Fibroblast of lung (primary cell): Measurements from ENCODE around the gene TBXAS1. TPM values are rescaled to one million over a fixed set of nuclear protein-coding genes. Genes with fewer than 3 reads are reported as not detected.

ENCODE experiments used
- DNase-seq, 2 donors: peaks; one replicate each; pipeline versions ENCODE4 v3.0.0 to v3.0.0-alpha.2; 2010; ENCODE audit warnings: low read depth in 2 of 2
- H2AFZ ChIP-seq: 2 replicates; pipeline ENCODE4 v1.5.1; 2012; ENCODE audit warnings: low read length, control low read depth, inconsistent platforms
- H3K27ac ChIP-seq: 2 replicates; pipeline ENCODE4 v1.5.1; 2011; ENCODE audit warnings: low read length, control low read depth; ENCODE audit not compliant: insufficient read depth
- H3K27me3 ChIP-seq: 2 replicates; pipeline ENCODE4 v1.5.1; 2011; ENCODE audit warnings: mild to moderate bottlenecking, low read length; ENCODE audit not compliant: control insufficient read depth, insufficient read depth
- H3K36me3 ChIP-seq: 2 replicates; pipeline ENCODE4 v1.5.1; 2011; ENCODE audit warnings: low read length; ENCODE audit not compliant: control insufficient read depth, insufficient read depth
- H3K4me1 ChIP-seq: 2 replicates; pipeline ENCODE4 v1.5.1; 2011; ENCODE audit warnings: low read length; ENCODE audit not compliant: control insufficient read depth, insufficient read depth; ENCODE audit errors: extremely low read depth
- H3K4me2 ChIP-seq: 2 replicates; pipeline ENCODE4 v1.5.1; 2011; ENCODE audit warnings: low read length, control low read depth; ENCODE audit not compliant: insufficient read depth; ENCODE audit errors: extremely low read depth
- H3K4me3 ChIP-seq, 4 experiments: fragments of 200-600 bp in 1 of 4; sonication (generic) in 1 of 4; replicated peaks in 1 of 4; 2 replicates each; pipeline ENCODE4 v1.5.1; 2011 to 2016; ENCODE audit warnings: low read length in 4 of 4, low read depth in 3 of 4, mild to moderate bottlenecking in 3 of 4, control low read depth in 2 of 4, inconsistent platforms in 1 of 4, mixed read lengths in 1 of 4; ENCODE audit not compliant: insufficient read depth in 1 of 4; ENCODE audit errors: control extremely low read depth in 1 of 4
- H3K79me2 ChIP-seq: 2 replicates; pipeline ENCODE4 v1.5.1; 2012; ENCODE audit warnings: mild to moderate bottlenecking, low read length, inconsistent platforms; ENCODE audit not compliant: control insufficient read depth, insufficient read depth
- H3K9ac ChIP-seq: 2 replicates; pipeline ENCODE4 v1.5.1; 2011; ENCODE audit warnings: mild to moderate bottlenecking, low read length, control low read depth; ENCODE audit not compliant: insufficient read depth
- H3K9me3 ChIP-seq: 2 replicates; pipeline ENCODE4 v1.5.1; 2012; ENCODE audit warnings: low read depth, low read length; ENCODE audit not compliant: control insufficient read depth, insufficient read depth
- H4K20me1 ChIP-seq: 2 replicates; pipeline ENCODE4 v1.5.1; 2011; ENCODE audit warnings: low read length; ENCODE audit not compliant: control insufficient read depth, insufficient read depth; ENCODE audit errors: extremely low read depth
- CTCF ChIP-seq, 2 donors: IDR thresholded peaks in 1 of 2; conservative IDR thresholded peaks in 1 of 2; 1 replicate in 1 of 2; 2 replicates in 1 of 2; pipeline ENCODE4 v1.5.1; 2011 to 2012; ENCODE audit warnings: low read length in 2 of 2, control low read depth in 1 of 2, inconsistent platforms in 1 of 2, low read depth in 1 of 2, mild to moderate bottlenecking in 1 of 2
- EZH2 ChIP-seq: IDR thresholded peaks from 2 replicates; pipeline ENCODE4 v1.5.1; 2012; ENCODE audit warnings: low read length, control low read depth, mild to moderate bottlenecking; ENCODE audit errors: missing control alignments
- polyA plus RNA-seq, 2 donors: library from polyadenylated mRNA; depleted of rRNA in 1 of 2; stranded (reverse) in 1 of 2; unstranded in 1 of 2; fragments of >200 nt; gene quantifications; 2 replicates each; pipeline ENCODE4 v1.2.1, GENCODE V29; 2011 to 2012; ENCODE audit warnings: missing spikeins in 1 of 2
- total RNA-seq: library from RNA; depleted of rRNA; stranded (reverse); fragments of >200 nt; gene quantifications from 2 replicates; pipeline ENCODE4 v1.2.1, GENCODE V29; 2014

The TBXAS1 gene
- total and polyA plus RNA-seq, 2 donors (not counting 1 experiment from before 2014, with no cell fraction given): 1.5 to 2.1 TPM

- Histone ChIP-seq H3K4me2 (no peak overlapping the region), H4K20me1 (no peaks in the 10 kb centered on the region), H3K79me2 (no peaks in the 10 kb centered on the region), H3K27ac (no peak overlapping the region), H3K9ac (no peak overlapping the region), H3K27me3 (no peaks in the 10 kb centered on the region), H3K36me3 (peaks cover 6% of the 10 kb centered on the region), H3K4me3 (no peak overlapping the region), H3K4me1 (peaks cover 4% of the 10 kb centered on the region), H3K9me3 (no peaks in the 10 kb centered on the region), H2AFZ (no peak overlapping the region)
- peak in 1 of 2 donors; percentile 78 for DNase-seq
- TF ChIP-seq CTCF (conservative IDR thresholded peaks at IDR 0.05 in 1 of 2, IDR thresholded peaks at IDR 0.05 in 1 of 2; ENCODE audit: low read depth in 1 of 2, low read length in 2 of 2): no peak
- no peak for TF ChIP-seq EZH2
Measured at GRCh38 chr7:140033036-140033435, 204.0 kb downstream of the TBXAS1 start.

GRCh38 chr7:140033779-140034363 is 204.8 kb downstream of the TBXAS1 start:
- Histone ChIP-seq H3K4me1 (peaks cover 4% of the 10 kb centered on the region), H3K9me3 (no peaks in the 10 kb centered on the region), H2AFZ (no peak overlapping the region), H3K9ac (no peak overlapping the region), H3K36me3 (peaks cover 6% of the 10 kb centered on the region), H3K79me2 (no peaks in the 10 kb centered on the region), H3K4me3 (no peak overlapping the region), H3K27me3 (no peaks in the 10 kb centered on the region), H3K4me2 (no peak overlapping the region), H4K20me1 (no peaks in the 10 kb centered on the region), H3K27ac (no peak overlapping the region)
- DNase-seq: peak in 1 of 2 donors; percentile 69
- TF ChIP-seq EZH2 (no peak), CTCF (conservative IDR thresholded peaks at IDR 0.05 in 1 of 2, IDR thresholded peaks at IDR 0.05 in 1 of 2; ENCODE audit: low read depth in 1 of 2, low read length in 2 of 2) (no peak)

GRCh38 chr7:140034421-140034820 is 205.4 kb downstream of the TBXAS1 start:
- no peak overlapping the region for H3K27ac ChIP-seq
- no peak for DNase-seq
- no peaks in the 10 kb centered on the region for H3K27me3 ChIP-seq
- H3K79me2 ChIP-seq: no peaks in the 10 kb centered on the region
- H3K9ac ChIP-seq: no peak overlapping the region
- H3K4me2 ChIP-seq: no peak overlapping the region
- no peak overlapping the region for H3K4me3 ChIP-seq
- H3K36me3 ChIP-seq: peaks cover 6% of the 10 kb centered on the region
- no peak for TF ChIP-seq EZH2
- no peak for TF ChIP-seq CTCF (conservative IDR thresholded peaks at IDR 0.05 in 1 of 2, IDR thresholded peaks at IDR 0.05 in 1 of 2; ENCODE audit: low read depth in 1 of 2, low read length in 2 of 2)
- H4K20me1 ChIP-seq: no peaks in the 10 kb centered on the region
- H3K4me1 ChIP-seq: peaks cover 4% of the 10 kb centered on the region
- no peaks in the 10 kb centered on the region for H3K9me3 ChIP-seq
- no peak overlapping the region for H2AFZ ChIP-seq
